Islet precursor cell (in vitro differentiated cells): ENCODE measurements around the gene KAT6B.

Source experiments
- DNase-seq: peaks from one replicate; pipeline ENCODE4 v3.0.0-alpha.2; 2018

KAT6B gene

DNA sequence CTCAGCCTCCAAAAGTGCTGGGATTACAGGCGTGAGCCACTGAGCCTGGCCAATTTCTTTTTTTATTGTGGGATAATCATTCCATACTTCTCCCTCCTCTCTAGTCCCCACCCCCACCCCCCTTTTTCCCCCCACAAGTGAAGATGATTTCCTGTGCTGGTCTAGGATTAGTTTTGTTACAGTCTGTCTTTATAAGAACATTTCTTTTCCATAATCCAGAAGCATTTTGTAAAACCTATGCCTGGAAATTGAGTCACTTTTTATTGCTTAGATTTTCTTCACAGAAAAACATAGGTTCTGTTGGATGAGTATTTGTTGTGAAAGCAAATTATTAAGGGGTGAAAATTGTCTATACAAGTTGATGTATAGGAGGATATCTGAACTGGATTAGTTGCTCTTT is 98.9 kb downstream of the KAT6B start:
- no peak for DNase-seq

DNA sequence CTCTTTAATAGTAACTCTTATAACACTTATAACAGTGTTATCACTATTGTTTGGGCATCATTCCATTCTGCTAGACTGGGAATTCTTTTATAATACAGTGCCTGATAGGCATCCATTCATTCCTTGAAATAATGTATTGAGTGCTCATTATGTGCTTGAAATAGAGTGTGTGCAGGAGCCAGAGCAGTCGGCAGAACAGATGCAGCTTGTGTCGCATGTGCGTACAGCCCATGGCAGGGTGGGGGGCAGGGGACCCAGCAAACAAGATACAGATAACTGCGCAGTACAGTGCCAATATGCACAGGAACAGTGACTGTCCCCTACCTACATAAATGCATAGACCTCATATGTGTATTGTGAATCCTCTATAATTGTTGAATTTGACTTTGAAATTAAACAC is 99.3 kb downstream of the KAT6B start:
- DNase-seq = no peak

DNA sequence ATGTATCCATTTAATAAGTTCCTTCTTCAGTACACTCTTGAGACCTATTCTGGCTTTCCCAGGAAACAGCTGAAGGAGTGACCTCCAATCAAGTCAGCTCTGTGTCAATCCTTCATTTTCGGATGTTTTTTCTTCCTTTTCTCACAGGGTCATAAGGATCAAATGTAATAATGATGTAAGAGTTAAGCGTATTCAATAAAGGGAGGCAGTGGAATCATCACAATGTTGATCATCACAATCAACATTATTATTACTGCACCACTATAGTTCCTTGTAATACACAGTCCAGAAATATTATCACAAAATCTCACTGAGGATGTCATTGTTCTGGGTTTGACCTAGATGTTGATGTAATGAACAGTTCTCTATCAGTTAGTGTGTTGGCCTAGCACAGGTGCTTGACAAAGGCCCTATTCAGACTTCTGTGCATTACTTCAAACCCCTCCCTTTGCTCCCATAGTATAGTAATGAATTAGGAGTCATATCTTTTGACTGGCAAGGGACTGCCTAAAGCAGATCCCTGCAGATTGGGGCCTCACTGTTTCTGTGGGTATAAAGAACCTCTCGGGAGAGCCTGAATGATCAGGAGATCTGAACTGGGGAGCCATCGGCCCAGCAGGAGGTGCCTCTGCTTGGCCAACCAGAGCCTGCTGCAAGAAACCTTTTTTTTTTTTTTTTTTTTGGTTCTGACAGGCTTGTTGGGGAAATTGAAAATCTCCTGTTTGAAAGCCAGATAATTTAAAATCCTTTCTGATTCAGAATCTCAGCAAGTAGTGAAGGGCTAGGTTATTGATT is 100.6 kb downstream of the KAT6B start:
- DNase-seq = no peak

DNA sequence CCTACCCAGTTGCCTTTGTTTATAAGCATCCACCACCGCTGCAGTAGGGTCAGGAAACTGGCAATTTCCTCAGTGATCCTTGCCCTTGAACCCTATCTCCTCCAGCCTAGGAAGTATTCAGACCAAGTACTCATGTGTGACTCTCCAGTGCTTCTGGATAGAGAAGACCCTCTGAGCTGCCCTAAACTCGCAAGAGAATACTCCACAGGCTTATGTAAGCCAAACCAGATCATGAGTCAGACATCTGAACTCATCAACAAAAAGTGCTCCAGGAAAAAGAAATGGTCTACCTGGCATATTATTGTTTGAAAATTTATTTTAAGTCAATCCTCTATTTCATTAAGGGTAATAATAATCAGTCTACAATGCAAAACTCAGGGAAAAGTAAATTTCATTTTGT is 101.3 kb downstream of the KAT6B start:
- DNase-seq = no peak

DNA sequence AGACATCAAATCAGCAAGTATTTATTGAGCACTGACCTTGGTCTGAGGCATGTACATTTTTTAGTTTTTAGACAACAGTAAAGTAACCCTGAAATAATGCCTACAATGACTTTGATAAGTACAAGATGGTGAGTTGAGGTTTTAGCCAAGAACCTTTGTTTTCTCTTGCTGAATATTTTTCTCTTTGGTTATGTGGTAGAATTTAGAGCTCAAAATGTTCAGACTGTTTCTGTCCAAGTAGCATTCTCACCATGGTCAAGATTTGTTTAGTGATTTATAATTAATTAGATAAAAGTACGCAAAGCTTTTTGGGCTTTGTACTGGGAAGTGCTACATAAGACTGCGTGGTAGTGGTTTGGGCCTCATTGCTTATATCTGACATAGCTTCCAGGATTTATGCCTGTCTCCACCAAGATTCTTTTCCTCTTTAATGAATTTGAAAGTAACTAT is 102.4 kb downstream of the KAT6B start:
- no peak for DNase-seq

DNA sequence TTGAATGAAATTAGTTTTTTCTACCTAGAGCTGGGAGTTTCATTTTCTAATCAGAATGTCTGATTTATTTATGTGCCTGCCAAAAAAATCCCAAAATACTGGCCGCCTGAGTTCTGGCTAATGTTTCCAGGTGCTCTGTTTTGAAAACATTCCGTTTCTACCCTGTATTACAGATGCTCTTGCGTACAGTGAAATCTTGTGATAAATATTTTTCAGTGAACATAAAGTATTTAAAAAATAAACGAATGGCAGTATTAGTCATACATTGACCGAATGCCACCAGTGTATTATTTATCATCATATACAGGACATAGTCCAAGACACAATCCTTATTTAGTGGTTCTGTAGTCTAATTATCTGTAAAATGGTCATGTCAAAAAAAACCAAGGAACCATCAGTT is 102.8 kb downstream of the KAT6B start:
- DNase-seq = no peak

DNA sequence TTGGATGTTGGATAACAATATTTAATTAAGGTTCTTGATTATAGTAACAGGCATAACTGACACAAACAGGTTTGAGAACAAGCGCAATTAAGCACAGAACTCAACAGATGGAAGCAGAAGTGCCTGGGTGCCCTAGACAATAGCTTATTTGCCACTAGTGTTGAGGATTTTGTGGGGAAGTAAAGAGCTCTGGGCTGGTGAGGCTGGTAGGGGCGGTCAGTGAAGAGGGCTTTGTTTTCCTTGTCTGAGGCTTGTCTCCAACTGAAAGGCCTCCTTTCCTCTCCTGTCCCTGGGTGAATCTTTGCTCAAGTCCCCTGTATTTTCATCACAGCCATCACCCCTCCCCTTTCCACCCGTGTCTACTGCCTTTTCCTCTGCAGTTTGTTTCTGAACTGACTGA is 104.6 kb downstream of the KAT6B start:
- no peak for DNase-seq

DNA sequence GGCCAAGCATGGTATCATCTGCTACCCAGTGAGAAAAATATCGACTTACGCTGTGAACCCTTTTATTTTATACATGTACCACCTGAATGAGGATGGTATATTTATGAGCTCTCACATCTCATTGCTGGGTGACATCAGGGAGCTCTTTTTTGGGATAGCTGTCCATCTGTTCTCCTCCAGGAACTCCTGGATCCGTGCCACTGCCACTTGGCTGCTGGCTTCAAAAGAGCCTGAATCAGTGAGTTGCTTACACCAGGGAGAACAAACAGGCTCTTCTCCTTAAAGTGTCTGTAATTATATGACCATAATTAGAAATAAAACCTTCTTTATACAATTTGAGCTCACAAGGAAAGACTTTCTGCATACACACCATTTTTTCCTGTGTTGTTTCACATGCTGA is 106.2 kb downstream of the KAT6B start:
- no peak for DNase-seq

DNA sequence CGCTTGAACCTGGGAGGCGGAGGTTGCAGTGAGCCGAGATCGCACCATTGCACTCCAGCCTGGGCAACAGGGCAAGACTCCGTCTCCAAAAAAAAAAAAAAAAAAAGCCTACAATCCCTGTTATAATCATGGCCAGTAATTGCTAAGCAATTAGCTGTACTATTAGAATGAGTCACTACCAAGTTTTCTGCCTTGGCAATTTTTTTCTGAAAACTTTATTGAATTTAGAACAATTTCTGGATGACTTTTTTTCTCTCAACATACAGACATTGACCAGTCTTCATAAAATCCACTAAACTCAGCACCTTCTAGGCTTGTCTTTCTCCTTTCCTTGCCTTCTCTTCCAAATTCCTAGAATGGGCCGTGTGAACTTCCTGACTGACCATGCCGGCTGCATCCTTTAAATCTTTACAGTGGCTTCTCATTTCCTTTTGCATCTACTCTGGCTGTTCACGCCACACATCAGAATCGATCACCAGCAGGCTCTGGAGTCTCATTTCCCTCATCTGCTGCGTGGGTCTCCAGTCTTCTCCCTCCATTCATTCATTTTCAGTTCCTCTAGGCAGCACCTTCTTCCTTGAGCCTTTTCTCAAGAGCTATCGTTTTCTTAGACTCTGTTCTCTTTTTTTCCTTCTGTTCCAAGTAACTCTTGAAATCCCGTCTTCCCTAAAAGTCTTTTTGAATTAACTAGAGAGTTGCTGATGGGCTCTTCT is 107.9 kb downstream of the KAT6B start:
- DNase-seq = no peak

DNA sequence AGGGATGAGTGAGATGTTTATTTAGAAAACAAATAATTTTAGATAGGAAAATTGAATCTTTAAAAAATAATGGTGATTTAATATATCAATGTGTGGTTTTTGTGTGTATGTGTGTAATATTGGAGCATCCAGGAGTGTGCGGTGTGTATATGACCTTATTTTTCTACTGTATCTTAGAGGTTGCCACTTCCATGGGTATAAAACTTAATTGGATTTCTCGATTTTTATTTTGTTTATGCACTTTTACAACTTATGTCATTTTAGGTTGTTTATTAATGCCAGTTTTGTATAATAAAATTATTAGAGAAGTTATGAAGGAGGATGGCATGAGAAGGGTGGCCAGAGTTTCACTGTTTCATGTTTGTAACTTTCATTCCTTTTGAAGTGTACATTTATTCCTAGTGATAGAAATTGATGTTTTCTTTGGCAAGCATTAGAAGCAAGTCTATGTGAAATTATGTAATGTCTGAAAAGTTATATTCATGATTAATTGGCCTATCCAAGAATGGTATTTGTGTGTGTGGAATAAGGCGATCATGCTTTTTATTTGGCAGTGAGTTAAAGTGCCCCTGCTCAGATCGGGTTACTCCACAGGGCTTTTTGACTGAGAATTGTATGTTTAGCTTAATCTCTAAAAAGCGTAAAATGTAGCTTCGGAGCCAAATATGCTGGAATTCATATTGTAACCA is 110.3 kb downstream of the KAT6B start:
- no peak for DNase-seq

DNA sequence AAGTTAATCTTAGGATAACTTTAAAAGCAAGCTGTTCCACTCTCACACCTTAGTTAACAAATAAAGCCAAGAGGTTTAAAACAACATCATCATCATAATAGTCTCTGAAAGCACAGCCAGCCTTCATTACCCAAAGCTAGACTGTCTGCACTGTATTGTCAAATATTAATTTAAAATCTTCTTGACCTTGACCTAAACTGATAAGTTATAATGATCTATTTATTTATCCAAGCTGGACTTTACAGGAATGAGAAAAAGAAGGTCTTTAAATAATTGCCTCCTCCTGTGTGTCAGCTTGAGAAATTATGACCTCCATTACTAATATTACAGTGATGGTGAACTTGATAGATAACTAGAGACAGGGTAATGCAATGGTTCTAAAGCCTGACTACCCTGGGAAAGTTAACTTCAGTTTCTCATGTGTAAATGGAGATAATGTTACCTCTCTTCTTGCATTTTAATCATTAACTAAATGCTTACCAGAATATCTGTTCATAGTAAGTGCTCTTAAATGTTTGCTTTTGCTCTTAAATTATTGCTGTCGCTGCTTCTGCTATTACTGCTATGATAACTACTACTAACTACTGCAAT is 111.0 kb downstream of the KAT6B start:
- no peak for DNase-seq

DNA sequence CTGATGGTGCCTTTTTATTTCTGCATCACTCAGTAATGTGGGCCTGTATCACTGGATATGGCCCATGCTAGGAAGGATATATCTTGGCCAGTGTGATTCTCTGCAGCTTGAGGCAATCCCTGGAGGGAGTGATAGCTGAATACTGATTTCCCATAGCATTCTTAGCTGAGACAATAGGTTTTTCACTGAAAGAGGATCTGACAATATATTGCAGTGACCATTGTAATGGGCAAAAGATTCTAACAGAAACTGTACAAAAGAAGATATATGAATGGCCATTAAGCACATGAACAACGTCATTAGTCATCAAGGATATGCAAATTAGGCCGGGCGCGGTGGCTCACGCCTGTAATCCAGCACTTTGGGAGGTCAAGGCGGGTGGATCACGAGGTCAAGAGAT is 117.8 kb downstream of the KAT6B start:
- DNase-seq = no peak

DNA sequence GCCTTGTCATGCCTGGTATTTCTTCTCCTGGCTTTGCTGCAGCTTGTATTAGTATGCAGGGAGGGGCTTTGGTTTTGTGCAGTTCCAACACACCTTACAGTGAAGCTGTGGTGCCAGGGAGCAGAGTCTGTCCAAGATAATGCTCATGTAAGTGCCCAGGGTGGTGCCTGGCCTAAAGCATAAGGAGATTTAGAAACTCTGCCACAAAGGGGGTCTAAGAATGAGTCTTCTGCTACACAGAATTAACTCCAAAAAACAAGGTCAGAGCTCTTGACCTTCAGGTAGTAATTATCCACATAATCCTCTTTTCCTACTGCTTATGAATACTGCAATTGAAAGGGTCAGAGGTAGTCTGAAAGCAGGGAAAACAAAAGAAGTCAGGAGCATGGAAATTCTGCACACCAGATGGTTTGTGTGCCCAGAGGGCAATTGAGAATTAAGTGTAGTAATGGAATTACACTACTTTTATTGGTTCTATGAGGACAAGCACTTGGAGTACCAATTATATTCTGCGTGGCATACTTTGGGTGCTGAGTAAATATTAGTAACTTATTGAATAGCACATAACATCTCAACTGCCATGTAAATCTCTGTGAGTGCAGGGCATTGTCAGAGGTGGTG is 121.5 kb downstream of the KAT6B start:
- DNase-seq = no peak

DNA sequence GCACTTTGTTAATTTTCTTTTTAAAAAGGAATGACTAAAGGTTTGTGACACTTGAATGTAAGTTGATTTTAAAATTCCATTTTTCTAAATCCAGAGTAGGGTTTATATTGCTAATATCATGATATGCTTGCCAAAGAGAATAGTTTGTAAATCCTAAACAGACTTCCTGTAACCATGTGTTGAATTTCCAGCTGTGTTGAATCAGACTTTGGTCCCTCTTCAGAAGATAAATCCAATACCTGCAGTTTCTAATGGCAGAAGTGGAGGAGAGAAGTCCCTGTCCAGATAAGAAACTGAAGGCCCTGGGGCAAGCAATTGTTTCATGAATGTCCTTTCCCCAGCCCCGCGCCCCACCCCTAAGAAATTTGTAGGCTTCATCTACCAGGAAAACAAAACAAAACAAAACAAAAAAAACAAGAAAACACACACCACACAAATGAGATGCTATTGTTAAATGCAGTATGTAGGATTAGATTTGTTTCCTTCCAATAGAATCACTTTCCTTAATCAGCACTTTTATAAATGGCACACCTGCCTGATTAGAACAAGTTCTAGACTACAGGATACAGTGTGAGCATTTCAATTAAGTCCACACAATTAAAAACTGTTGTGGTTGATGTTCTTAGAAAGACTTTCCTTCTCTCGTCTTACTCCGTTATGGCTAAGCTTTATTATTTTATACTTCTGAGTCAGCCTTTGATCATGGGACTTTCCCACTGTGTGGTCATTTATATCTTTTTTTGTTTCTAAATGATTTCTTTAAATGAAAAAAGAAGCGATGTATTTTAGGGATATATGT is 122.8 kb downstream of the KAT6B start:
- no peak for DNase-seq

DNA sequence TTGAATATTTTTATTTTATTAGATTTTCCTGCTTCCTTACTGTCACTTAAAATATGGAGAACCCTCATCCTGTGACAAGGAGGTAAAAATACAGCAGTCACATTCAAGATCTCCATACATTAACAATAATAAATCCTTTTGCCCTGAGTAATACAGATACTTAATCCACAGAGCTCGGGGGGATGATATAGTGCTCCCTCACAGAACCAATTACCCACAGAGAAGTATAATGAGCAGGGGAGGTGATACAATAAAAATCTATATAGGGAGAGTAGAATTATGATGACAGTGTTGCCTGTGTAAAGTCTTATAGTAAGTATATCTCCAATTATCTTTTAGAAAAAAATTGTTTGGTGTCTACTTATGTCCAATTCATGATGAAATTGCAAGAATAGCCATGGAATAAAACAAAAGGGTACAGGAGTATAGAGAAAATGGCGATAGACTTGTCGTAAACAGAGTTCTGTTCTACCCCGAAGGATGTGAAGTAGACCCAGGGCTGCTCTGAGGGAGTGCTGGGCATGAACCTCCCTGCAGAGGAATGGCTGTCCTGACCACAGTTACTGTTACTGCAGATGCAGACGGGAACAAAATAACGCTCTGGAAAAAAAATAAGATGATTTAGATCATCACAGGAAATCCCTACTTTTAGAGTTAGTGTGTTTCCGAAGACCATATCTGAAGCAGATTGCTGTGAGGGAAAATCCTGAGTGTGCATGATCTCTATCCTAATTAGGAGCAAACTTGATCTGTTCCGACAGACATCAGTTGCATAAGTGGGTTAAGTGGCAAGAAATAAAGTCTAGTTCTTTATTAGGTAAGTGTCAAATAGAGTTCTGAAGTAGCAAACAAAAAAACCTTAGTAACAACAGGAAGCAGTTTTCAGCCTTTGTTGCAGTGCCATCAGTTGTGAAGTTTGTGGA is 123.7 kb downstream of the KAT6B start:
- no peak for DNase-seq

DNA sequence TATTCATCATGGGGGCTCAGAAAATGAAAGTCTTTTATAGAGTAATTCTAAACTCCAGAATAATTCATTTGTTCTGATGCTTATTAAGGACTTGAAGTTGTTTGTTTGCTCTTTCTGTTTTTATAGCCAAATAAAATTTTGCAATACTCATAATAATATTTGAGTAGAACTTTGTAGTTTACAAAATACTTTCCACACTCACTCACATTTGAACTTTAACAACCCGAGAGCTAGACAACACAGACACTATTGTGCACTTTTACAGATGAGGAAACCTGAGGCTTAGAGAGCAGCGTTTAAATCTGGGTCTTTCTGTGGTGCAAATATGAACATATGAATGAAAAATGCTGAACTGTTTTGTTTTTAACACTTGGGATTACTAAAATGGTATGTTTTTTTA is 126.8 kb downstream of the KAT6B start:
- no peak for DNase-seq

DNA sequence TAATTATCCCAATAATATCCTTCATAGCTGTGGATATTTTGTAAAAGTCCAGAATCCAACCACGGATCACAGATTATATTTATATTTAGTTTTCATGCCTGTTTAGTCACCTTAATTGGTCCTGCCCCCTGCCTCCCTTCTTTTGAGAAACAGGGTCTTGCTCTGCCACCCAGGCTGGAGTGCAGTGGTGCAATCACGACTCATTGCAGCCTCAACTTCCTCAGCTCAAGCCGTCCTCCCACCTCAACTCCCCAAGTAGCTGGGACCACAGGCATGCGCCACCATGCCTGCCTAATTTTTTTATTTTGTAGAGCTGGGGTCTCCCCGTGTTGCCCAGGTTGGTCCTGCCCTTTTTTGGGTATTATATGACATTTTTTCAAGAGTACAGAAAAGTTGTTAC is 129.4 kb downstream of the KAT6B start:
- DNase-seq = no peak

DNA sequence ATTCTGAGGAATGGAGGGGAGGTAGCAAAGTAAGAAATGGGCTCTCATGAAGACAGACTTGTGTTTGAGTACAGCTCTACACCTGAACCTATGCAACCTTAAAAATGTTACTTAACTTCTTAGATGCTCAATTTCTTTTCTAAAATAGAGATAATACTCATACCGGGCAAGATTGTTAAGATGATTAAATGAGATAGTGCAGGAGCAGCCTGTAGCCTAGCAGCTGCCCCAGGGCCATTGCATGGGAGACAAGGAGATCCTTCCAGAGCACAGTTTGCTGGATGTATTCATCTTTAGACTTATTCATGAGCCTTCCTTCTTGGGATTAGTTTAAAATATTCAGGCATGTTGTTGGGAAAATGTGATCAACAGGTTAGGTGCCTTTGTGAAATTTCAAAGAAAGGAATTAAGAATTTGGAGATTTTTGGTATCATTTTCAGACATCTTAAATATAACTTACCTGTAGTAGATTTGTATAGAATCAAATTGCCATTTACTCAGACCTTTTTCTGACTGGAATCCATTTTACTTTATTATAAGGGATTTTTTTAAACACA is 130.2 kb downstream of the KAT6B start:
- DNase-seq = no peak

DNA sequence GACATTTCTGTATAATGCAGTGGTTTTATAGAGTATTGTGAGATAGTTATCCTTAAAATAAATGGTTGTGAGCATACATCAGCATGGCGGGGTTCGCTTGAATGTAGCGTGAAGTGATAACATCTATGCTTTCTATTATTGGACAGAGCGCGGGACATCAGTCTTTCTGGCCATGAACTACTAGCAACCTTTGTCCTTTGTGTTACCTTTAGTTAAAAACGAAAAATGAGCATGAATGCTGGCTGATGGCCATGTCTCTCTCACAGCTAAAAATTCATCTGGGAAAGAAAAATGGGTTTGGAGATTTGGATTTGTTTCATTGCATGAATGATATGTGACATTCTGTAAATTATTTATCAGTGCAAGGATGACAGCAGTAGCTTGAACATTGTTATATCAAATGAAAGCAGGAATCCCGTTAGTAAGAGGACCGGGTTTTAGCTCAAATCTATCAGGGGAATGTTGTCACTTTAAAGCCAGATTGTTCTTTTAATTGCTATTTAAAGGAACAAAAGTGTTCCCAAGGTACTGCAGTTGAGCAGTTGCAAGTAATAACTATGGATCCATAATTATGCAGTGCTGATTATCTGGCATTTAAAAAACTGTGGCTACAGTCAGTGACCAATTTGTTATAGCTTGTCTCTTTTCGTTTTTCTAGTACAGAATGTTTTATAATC is 131.0 kb downstream of the KAT6B start:
- no peak for DNase-seq

DNA sequence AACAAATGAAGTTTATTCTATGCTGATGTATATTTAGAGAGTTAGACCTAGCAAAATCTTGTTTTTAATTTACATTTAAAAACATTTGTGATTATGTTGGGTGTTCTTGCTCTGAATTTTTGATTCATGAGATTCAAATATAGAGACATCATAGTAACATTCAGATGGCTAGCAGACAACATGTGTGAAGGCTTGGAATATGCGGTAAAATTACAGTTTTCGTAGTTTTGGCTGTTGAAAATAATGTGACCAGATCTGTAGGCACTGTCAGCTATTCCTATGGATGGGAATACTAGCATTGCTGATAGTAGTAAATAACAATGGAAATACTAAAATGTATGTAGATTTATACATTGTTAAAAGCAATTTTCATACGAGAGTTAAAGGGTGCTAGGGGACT is 131.9 kb downstream of the KAT6B start:
- no peak for DNase-seq
